NCI-H2029 (cell line): ENCODE measurements around the gene USP19.
A peak's percentile ranks its signal among the peaks of the same experiment; 100 is the strongest.

Experiments used
- DNase-seq: peaks from one replicate; lab custom pipeline; 2025; lab: John Stamatoyannopoulos, UW

USP19 gene

GRCh38 chr3:49120438-49121131, at the start of gene USP19:
TSS of gene USP19 (minus strand) at chr3:49120823. CDS start at chr3:49119145, 1,678 bp downstream.
- peak; percentile 94 for DNase-seq

GRCh38 chr3:49166752-49167556, 46.3 kb upstream of the USP19 start:
- no peak for DNase-seq

- peak; percentile 47 for DNase-seq
Observed at GRCh38 chr3:49165771-49166751, 45.4 kb upstream of the USP19 start, which contains the start of gene CCDC71. TSS of gene CCDC71 (minus strand) at chr3:49166331. CDS start at chr3:49164208, 2,123 bp downstream.

DNA sequence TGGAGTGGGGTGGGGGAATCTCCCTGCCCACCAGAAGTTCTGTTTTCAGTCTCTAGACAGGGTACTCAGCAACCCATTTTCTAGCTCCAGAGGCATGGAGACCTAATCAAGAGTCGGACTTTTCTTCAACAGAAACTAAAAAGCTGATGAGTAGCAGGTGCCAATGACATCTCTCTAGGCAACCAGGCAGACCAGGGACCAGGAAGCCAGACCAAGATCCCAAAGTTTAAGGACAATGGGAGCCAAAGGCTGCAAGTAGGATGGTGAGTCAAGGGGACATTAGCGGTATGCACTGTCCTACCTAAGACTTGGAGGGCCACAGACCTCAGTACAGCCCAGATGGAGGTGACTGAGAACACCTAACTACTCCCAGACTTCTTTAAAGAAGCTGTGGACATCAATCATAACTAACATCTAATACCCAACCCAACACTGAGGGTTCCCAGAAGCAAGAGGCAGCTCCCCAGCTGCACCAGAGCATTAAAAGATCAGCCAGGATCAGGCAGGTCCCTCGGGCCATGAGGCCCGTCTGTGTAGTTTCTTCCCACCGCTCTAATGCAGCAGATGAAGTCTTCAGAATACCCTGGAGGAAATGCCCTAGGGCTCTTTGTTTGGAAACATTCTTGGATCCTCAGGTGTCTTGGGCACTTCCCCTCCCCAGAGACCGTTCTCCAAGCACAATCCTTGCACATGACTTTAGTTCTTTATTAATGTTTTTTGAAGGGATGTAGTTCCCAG, 44.5 kb upstream of the USP19 start:
- no peak for DNase-seq

DNA sequence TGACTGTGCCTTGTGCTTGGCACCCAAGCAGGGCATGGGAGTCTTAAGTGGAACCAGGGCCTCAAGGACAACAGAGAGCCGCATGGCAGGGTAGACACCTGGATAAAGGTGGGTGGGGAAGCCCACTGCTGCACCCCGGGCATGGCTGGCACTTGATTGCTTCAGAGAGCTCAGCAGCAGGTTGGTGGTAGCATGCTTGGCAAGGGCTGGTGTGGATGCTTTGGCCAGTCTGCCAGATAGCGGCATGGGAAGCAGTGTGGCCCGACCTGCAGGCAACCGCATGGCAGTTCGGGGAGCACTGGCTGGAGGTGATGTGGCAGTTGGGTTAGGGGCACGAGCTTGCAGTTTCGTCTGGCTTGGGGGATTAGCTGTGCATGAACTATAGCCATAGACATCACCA, 43.0 kb upstream of the USP19 start:
- DNase-seq: no peak

GRCh38 chr3:49162751-49163419, 42.3 kb upstream of the USP19 start:
- DNase-seq: no peak

GRCh38 chr3:49161808-49162530, 41.3 kb upstream of the USP19 start:
- no peak for DNase-seq

- no peak for DNase-seq
Observed at GRCh38 chr3:49161197-49161596, 40.6 kb upstream of the USP19 start.

- DNase-seq: no peak
Observed at GRCh38 chr3:49158792-49159191, 38.2 kb upstream of the USP19 start.

DNA sequence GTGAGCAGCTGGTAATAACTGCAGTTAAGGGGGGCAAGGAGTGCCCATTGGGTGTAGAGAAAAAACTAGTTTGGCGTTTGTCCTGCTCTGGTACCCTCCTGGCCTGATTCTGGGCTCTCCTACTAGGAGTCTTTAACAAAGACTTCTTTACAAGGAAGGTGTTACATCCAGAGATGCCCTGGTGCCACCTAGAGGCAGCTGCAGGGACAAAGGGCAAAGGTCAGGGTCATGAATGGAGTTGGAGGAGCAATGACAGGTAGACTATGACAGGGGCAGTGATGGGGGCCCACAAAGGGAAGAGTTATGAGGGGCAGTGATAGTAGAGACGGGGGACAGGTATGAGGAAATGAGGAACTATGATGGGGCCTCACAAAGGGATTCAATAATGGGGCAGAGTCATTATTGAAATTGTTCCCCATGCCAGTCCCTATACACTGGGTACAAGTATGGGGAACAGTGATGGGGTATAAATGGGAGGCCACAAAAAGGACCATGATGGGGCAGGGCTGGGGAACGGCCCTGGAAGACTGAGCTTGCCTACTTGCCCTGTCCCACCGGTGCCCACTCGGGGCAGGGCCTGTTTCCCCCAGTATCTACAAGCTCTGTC, 37.6 kb upstream of the USP19 start:
- no peak for DNase-seq

DNA sequence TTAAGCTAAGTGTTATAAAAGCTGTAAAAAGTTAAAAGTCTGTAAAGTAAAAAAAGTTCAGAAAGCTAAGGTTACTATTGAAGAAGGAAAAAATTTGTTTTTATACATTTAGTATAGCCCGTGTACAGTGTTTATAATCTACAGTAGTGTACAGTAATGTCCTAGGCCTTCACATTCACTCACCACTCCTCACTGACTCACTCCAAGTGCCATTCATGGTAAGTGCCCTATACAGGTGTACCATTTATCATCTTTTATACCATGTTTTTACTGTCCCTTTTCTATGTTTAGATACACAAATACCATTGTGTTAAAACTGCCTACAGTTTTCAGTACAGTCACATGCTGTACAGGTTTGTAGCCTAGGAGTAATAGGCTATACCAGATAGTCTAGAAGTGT, 36.7 kb upstream of the USP19 start:
- DNase-seq: no peak

DNA sequence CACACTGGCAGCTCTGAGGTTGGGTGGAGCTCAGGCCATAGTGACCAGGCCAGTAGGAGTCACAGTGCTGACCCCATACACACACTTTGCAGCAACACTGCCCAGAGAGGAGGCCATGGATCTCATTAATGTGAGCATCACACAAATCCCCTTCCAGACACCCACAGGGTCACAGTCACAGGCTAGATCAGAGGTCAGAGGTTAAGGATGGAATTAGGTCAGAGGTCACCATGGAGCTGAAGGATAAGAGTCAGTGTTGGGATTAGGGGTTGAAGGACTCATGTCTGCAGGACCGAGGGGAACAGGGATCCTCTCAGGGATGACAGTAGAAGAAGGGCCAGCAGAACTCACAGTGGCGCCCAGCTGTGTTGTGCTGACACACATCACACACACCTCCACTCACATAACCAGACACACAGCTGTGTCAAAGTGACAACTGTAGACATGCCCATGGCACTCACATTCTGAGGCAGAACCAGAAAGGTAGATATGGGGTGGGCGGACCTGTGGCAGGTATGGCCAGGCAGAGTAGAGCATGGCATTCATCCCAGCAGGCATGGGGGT, 32.8 kb upstream of the USP19 start:
- DNase-seq: no peak

- no peak for DNase-seq
Observed at GRCh38 chr3:49151610-49152009, 31.0 kb upstream of the USP19 start.

- no peak for DNase-seq
Observed at GRCh38 chr3:49148159-49148558, 27.5 kb upstream of the USP19 start.

- no peak for DNase-seq
Observed at GRCh38 chr3:49140080-49140479, 19.5 kb upstream of the USP19 start.

DNA sequence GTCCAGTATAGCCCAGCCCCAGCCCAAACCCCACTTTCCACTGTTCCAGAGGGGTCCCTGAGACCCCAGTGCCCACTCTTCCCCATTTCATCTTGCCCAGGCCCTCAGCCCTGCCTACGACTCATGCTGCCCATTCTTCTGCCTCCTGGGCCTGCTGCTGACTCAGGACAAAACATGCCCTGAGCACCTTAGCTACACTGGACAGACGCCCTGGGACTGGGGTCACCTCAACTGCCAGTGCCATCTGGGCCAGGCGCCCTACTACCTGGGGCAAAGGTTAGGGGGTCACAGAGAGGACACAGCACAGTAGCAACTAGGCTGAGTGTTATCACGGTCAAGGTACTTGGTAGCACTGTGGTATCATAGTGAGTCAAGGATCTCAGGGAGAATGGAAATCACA, 14.9 kb upstream of the USP19 start:
- DNase-seq: no peak

DNA sequence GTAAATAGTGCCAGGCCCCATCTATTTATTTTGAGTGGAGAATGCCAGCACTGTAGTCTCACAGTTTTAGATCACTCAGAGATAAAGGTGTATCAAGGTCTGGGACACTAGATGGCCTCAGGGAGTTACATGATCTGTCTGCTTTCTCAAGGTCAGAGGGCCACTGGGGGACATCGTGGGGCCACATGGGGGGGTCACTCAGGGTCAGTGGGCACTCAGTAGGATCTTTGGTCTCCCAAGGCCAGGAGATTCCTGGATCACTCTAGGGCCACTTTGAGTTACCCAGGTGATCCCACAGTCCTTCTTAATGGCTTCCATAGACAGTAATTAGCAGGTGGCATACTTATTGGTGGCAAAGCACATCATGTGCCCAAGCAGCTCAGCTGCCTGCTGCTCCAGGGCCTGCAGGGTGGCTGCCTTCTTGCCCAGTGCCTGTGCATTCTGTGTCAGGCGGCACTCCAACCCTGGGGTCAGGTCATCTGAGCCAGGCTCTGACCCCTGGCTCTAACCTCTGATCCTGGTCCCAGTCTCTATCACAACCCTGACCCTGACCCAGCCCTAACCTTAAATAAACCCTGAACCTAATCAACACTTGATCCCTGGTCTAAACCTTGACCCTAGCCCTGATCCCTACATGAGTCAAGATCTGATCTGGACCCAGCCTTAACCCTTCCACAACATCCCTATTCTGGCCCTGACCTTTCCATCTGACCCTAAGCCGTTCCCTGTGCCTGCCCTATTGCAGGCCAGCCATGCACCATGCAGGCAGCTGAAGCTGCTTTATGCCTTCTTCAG, 14.0 kb upstream of the USP19 start:
- no peak for DNase-seq

DNA sequence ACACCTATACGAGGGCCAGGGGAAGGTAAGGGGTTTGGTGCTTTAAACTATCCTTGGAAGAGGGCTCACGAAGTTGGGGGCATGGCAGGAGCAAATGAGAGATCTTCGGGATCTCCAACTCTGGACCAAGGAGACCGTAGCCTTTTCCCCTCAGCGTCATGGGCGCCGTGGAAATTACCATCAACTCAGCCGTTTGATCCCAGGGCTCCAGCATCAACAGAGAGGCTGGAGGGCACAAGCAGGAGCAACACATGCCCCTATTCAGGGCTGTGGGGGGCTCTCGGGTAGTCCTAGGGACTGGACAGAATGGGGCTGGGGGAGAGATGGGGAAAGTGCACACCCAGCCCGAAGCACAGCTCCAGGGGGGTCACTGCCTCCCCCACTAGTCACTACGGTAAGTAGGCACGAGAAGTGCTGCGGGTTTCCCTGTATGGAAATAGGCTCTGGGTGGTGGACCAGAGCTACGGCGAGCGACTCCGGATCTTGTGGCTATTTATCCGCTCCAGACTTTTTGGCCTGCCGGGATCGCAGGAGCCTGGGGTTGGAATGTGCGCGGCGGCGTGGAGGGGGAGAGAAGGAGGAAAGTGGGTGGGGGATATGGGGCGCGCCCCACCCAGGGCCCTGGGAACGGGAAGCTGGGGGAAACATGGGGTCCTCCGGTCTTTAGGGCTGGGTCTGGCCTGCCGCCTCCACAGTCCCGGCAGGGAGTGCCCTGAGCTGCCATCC, 12.8 kb upstream of the USP19 start:
- DNase-seq: peak; percentile 59
